Frontal cortex (tissue), 4 donors: ENCODE measurements around the gene ELOVL1. TPM values are rescaled to one million over a fixed set of nuclear protein-coding genes. Genes with fewer than 3 reads are reported as not detected.
A peak's percentile ranks its signal among the peaks of the same experiment; 100 is the strongest.

Source experiments
- DNase-seq, 2 donors: peaks; one replicate each; pipeline ENCODE4 v3.0.0; 2012; ENCODE audit warnings: low spot score in 2 of 2
- FAIRE-seq: peaks from 2 replicates; lab custom pipeline; 2012; peaks lifted over from hg19 to GRCh38; lab: Jason Lieb, UNC
- total RNA-seq: library from RNA; depleted of rRNA; stranded (reverse); fragments of >200 nt; gene quantifications from one replicate; pipeline ENCODE4 v1.2.3, GENCODE V29; 2014
- donor health status: control.
- donor health status: control.
- donor health status: control.

ELOVL1 gene
- total RNA-seq, 1 donor from 2014 or later, result 6.9 TPM

DNA sequence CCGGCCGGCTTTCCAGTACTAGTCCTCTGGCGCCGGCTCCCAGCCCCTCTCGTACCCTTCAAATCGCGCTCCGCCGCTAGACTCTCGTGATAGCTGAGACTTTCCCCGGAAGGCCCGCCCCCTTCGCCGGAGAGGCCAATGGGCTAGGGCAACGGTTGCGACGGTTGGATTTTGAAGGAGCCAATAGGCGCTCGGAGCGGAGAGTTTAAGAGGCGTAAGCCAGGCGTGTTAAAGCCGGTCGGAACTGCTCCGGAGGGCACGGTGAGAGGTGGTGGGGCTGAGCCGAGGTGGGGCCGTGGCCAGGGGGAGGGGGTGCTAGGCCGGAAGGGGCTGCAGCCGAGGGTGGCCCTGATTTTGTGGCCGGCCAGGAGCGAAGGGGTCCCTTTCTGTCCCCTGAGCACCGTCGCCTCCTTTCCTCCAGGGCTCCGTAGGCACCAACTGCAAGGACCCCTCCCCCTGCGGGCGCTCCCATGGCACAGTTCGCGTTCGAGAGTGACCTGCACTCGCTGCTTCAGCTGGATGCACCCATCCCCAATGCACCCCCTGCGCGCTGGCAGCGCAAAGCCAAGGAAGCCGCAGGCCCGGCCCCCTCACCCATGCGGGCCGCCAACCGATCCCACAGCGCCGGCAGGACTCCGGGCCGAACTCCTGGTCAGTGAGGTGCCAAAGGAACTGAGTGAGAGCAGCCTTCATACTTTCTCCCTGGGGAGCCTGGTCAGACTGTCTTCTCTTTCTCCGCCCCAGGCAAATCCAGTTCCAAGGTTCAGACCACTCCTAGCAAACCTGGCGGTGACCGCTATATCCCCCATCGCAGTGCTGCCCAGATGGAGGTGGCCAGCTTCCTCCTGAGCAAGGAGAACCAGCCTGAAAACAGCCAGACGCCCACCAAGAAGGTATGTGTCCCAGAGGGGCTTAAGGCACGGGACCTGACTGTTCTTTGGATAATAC, 8.8 kb downstream of the ELOVL1 start, which contains the start of gene CDC20:
Gene CDC20, plus strand, starts transcription at position 236 of the 948 bp plus-strand sequence. Its CDS starts 235 bp downstream, at position 471.
- no peak for FAIRE-seq
- DNase-seq, result peak; percentile 93 to 98

DNA sequence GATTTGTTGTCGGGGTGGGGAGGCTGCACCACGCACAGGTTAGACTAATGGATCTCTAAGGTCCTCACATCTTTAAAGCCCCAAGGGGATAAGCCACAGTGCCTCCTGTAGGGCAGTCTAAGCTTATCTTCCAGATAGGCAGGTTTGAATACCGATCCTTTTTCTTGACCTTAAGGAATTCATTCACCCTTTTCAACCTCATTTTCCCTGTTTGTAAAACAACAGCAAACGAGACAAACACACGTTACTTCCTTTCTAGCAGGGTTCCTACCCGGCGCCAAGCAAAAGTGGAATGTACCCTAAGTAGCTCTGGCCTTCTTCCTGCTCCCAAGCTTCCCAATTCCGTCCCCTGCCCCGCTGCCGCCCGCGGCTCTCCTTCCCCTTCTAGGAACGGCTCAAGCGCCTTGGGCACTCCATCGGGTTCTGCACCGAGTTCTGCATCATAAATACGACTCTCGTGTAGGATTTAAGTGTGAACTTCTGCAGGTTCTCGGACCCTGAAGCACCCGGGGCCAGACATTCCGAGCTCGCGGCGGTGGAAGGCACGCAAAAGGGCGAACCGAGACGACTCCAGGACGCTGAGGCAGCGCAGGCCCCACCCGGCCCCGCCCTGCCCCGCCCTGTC, 9.6 kb downstream of the ELOVL1 start:
- no peak for DNase-seq
- no peak for FAIRE-seq

DNA sequence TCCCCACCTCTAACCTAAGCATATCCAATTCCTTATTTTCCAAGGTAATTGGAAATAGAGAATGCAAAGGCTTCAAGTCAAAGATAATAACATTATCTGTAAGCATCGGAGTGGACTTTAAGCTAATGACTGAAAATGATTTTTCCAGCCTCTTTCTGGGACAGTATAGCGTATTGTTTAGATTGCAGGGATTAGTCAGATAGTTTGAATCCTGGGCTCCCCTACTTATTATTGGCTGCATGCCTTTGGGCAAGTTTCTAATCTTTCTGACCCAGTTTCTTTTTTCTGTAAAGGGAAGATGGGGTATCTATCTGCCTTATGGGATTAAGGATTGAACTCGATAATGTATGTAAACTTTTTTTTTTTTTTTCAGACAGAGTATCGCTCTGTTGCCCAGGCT, 10.6 kb downstream of the ELOVL1 start:
- DNase-seq (no peak), FAIRE-seq (no peak)

DNA sequence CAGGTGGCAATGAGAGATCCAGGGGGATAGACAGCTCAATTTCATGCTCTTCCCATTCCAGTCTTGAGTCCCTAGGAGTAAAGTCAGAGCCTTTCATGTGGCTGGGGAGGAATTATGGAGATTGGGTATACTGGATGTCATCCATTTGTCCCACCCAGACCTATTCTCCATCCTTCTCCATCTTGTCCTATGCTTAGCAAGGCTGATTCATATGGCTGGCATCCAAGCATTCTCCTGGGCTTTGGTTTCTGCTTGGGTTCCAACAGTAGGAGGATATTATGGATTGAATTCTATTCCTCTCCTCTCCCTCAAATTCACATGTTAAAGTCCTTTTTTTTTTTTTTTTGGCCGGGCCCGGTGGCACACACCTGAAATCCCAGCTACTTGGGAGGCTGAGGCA, 12.9 kb downstream of the ELOVL1 start:
- DNase-seq (no peak), FAIRE-seq (no peak)

DNA sequence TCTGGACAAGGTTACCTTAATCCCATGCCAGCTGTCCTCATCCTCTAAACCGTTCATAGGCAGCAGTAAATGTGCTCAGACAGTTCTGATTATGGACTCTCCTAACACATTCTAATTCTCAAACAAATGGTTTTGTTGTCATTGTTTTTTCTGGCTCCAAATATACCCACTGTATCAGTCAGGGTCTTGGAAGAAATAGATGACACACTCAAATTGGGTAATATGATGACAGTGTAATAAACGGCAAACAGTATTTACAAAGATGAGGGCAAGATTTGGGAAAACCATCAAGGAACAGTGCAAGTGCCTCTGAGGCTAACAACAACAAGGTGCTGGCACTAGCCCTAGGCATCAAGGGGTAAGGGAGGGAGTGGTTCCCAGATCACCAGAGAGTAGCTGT, 13.3 kb downstream of the ELOVL1 start:
- FAIRE-seq (no peak), DNase-seq (no peak)

DNA sequence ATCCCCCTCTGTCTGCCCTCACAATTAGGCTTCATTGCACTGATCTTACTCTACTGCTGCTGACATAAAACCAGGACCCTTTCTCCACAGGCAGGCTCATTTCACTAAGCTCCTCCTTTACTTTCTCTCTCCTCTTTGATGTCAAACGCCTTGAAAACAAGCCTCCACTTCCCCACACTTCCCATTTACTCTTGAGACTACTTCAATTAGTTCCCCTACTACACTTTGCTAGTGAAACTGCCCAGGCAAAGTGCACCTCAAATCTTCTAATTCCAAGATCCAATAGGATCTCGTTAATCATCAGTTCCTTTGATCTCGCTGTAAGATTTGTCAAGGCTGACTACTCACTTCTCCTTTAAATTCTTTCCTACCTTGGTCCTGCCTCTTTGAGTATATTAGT, 14.9 kb downstream of the ELOVL1 start:
- FAIRE-seq (no peak), DNase-seq (no peak)

DNA sequence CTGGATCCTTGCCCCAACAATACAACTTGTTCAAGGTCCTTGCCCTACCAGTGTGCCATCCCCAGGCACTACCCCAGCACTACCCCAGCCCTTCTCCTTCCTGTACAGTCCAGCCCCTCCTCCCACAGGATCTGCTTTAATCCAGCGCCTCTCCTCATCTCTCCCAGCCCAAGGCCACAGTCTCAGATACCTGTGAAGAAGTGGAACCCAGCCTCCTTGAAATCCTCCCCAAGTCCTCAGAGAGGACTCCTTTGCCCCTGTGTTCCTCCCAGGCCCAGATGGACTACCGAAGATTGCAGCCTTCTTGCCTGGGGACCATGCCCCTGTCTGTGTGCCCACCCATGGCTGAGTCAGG, 15.5 kb downstream of the ELOVL1 start:
- FAIRE-seq (no peak), DNase-seq (no peak)

DNA sequence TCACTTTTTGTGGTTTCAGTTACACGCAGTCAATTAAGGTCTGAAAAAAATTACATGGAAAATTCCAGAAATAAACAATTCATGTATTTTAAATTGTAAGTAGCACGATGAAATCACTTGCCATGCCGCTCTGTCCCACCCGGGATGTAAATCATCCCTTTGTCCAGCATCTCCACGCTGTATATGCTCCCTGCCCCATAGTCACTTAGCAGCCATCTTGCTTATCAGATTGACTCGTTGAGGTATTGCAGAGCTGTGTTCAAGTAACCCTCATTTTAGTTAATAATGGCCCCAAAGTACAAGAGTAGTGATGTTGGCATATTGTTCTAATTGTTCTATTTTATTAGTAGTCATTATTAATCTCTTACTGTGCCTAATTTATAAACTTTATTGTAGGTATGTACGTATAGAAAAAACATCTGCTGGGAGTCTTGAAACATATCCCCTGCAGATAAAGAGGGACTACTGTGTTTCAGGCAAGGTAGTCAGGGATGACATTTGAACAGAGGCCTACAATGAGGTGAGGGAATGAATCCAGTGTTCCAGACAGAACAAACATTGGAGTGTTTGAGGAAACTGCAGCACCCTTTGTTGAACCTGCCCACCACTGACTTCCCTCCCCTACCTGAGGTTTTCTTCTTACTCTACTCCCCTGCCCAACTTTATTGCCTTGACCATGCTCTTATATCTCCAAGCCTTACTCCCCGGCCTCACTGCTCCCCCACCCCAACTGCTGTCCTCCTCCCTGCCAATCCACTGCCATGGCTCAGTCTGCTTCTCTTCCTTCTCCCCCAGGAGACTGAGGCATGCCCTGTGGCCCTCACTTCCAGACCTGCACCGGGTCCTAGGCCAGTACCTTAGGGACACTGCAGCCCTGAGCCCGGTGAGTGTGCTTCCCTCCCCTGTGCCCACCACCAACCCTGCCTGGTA, 16.1 kb downstream of the ELOVL1 start:
- FAIRE-seq, result no peak
- no peak for DNase-seq

DNA sequence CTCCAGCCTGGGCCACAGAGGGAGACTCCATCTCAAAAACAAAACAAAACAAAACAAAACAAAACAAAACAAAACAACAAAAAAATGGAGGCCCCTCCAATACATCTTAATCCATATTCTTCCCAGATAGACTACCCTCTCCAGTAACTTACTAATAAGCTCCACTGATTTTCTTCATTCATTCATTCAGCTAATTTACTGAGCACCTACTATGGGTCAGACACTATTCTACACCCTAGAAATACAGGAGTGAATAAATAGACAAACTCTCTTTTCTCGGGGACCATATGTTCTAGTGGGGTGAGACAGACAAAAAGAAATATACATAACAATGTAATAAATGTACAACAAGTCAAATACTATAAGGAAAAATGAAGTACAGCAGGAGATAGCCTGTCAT, 16.8 kb downstream of the ELOVL1 start:
- no peak for FAIRE-seq
- no peak for DNase-seq

DNA sequence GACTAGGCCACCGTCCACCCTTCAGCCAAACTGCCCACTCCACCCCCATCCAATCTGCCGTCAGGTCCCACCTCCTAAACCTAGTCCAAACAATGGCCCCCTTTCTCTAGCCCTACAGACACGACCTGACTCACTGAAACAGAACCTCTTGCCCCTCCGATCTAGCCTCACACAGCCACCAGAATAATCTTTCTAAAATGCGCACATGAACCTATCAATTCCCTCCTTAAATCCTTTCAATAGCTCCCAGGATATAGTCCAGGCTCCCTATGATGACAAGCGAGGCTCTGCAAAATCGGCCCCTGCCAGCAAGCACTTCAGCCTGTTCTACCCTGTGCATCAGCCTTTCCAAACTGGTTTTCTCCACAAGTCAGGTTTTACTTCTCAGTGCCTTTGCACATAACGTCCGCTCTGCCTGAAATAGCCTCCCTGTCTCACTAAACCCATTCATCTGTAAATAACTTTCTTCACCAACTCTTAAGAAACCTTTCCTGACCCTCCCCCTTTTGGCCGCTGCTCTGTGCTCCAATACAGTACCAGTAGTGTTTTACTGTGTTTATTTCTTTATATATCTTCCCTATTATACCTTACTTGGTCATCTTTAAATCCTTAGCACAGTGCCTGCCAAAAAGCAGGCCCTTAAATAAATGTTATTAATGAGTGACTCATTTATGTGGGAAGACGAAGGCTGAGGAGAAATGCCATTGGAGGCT, 18.1 kb downstream of the ELOVL1 start:
- DNase-seq (no peak), FAIRE-seq (no peak)

DNA sequence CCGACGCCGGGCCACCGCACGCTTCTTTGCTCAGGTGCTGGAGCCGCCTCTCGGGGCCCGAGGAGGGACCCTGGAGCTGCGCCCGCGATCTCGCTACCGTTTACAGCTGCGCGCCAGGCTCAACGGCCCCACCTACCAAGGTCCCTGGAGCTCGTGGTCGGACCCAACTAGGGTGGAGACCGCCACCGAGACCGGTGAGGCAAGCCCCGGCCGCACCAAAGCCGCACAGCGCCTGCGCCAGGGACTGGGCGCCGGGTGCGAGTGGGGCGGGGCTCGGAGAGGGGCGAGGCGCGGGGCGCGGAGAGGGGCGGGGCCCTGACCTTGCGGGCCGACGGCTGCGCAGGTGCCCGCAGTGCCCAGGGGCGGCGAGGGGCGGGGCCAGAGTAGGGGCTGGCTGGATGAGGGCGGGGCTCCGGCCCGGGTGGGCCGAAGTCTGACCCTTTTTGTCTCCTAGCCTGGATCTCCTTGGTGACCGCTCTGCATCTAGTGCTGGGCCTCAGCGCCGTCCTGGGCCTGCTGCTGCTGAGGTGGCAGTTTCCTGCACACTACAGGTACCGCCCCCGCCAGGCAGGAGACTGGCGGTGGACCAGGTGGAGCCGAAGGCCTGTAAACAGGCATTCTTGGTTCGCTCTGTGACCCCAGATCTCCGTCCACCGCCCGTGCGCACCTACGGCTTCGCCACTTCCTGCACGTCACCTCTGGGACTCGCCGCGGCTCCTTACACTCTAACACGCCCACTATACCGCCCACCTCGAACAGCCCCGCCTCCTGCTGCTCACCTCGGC, 18.8 kb downstream of the ELOVL1 start:
- FAIRE-seq, result no peak

DNA sequence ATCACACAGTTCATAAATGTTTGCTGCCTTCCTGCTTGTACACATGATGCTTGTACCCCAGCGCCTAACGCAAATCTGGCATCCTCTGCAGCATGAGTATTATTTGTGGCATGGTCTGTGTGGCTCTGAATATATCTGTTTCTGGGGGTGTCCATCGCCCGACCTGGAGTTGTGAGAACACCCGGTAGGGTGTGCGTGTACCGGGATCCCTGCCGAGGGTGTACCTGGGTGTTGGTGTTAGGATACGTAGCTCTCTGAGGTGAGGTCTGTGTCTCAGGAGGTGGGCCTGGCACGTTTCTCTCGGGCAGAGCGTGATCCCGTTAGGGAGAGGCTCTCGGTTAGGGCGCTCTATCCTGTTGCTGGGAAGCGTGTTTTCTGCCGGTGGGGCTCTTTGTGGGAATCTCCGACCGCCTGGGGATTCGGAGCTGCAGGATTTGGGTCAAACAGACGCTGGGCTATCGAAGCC, 19.4 kb downstream of the ELOVL1 start:
- DNase-seq (peak in 1 of 2 donors; percentile 50), FAIRE-seq (no peak)

More for the DNA sequence above, 18.8 kb downstream of the ELOVL1 start:
- DNase-seq, result peak; percentile 67 to 72

DNA sequence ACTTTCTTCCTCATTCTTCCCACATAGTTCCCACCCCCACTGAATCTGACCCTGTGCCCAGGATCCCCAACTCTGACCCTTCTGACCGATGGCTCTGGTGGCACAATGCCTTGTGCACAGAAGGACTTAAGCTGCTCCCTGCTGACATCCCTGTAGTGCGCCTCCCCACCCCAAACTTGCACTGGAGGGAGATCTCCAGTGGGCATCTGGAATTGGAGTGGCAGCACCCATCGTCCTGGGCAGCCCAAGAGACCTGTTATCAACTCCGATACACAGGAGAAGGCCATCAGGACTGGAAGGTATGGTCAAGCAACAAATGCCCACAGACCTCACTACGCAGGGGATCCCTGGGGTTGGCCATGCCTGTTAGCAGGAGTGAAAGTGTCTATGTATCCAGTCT, 21.2 kb downstream of the ELOVL1 start:
- DNase-seq (no peak), FAIRE-seq (no peak)

DNA sequence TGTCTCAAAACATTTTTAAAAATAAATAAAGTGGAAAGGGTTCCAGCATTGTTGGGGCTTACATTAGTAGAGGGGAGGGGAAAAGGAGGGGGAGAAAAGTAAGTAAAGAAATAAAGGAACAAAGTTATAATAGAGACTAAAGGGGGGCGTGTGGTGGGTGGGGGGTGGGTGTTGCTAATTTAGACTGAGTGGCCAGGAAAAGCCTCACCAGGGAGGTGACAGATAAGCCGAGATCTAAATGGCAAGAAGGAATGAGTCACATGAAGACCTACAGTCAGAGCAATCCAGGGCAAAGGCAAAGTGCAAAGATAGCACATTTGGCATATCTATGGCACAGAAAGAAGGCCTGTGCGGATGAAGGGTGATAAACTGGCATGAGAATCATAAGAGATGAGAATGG, 22.7 kb downstream of the ELOVL1 start:
- DNase-seq (no peak), FAIRE-seq (no peak)

DNA sequence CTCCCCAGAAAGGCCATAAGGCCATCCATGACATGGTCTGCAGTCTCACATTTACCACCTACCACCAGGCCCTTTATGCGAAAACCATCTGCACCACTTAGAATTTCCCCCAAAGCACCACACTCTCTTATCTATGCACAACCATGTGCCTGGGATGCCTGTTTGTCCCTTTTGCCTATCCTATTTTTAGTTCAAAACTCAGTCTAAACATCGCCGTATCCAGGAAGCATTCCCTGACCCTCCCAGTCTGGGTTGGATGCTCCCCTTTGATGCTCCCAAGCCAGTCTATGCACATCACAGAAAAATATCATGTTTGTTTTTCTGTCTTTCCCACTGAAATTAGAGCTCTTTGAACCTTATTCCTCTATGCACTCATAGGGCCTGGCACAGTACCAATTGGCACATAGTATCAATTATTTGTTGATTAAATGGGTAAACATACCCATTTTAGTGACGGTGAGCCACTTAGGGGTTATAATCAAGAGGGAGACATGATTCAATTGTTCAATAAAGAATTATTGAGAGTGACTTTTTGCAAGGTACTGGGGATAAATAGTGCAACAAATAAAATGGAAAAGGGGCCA, 23.5 kb downstream of the ELOVL1 start:
- DNase-seq (no peak), FAIRE-seq (no peak)

DNA sequence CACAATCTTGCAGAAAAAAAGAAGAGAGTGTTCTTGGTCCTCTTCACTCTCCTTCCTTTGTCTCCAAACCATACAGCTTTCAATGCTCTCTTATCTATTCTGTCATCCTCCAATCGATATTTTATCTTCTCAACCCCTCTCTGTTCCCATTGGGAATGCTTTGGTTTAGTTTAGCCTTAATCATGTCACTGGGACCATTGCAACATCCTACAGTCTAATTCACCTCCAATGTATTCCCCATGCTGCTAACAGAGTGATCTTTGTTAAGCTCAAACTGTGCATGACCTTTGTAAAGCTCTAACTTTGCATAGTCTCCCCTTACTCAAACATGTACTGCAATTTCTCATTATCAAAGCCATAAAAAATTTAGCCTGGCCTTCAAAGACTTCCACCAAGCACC, 27.3 kb downstream of the ELOVL1 start:
- no peak for FAIRE-seq

DNA sequence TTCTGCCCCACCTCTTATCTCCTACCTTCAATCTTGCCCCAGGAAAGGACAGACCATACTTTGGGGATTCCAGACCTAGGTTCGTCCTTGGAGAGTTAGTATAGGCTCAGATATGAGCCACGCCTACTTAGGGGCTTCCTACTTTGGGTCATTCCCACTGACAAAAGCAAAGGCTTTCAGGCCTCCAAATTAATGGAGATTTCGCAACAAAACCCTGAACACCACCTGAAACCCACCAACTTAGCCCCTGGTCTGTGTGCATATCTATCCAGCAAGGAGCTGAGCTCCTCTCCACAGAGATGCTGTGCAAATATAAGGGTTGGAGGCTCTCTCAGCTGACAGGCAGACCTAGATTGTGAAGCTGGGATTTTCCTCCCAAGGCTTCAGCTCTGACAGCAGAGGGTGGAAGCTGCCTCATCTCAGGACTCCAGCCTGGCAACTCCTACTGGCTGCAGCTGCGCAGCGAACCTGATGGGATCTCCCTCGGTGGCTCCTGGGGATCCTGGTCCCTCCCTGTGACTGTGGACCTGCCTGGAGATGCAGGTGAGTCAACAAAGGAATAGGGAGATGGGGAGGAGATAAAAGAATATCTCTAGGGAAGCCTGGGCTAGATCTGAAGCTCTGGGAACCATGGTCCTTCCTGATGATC, 28.1 kb downstream of the ELOVL1 start:
- FAIRE-seq (no peak), DNase-seq (no peak)

More for the DNA sequence above, 27.3 kb downstream of the ELOVL1 start:
- no peak for DNase-seq

DNA sequence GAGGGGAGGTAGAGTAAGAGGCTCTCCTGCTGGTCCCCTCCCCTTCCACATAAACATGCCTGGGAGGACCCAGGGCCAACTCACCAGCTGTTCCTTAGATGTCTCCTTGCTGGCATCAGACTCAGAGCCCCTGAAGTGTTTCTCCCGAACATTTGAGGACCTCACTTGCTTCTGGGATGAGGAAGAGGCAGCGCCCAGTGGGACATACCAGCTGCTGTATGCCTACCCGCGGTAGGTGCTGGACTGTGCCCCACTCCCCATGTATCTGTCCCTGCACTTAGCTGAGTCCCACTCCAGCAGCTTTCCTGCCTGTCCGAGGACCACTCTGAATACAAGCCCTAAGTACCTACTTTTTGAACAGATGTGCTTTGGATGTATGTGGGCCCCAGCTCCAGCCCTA, 29.8 kb downstream of the ELOVL1 start:
- FAIRE-seq (no peak), DNase-seq (no peak)
